ENCODE measurements around the gene RPH3AL. TPM values are rescaled to one million over a fixed set of nuclear protein-coding genes. Genes with fewer than 3 reads are reported as not detected.
A peak's percentile ranks its signal among the peaks of the same experiment; 100 is the strongest.
"Not testable (repeated sequence)": the region's sequence is repeated elsewhere in the genome, so short reads cannot be mapped to it uniquely, and the experiment has no call there.

The RPH3AL gene
- total RNA-seq, 4 donors from 2014 or later, result 9.6 to 62.4 (median 41.9) TPM

DNA sequence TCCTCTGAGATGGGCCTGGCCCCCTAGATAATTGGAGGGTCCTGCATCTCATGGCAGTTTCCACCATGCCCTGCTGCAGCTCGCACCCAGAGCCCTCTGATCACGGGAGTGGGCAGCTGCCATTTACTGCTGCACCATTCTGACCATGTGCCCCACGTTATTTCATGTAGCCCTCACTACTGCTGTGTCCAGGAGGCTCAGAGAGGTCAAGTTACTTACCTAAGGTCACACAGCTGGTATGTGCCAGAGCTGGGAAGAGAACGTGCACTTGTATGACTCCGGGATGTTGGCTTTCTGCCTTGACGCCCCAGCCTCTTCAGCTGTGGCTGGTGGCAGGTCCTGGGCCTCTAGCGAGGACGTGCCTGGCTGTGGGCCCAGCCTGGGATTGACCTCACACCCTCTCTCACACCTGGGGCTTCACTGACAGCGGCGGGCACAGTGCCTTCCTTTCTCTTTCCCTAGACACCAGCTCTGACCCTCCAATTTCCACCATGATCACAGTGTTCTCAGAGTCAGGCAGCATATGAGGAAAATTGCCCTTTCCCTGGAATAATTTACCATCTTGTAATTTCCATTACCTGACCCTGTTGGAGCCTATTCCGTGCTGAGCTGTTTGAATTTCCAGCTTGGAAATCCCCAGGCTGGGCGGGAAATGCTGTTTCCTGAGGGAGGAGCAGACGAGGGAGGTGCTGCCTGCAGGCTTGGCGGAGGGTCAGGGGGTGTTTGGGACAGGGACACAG is 152.6 kb downstream of the RPH3AL start:
- peaks cover 0 to 23% (median 0%) of the 10 kb centered on the region in 4 donors for H3K4me1 ChIP-seq
- H3K36me3 ChIP-seq, result no peaks in the 10 kb centered on the region
- DNase-seq (ENCODE audit: low spot score in 2 of 2), result no peak
- WGBS, 2 donors, result 33 to 44% methylated on average over 10 to 14 of the region's 14 CpGs
- no peaks in the 10 kb centered on the region for H3K9me3 ChIP-seq
- H3K27ac ChIP-seq, result peak overlapping the region in 1 of 4 donors; percentile 37
- H3K4me3 ChIP-seq, result no peak overlapping the region
- TF ChIP-seq EP300 (IDR thresholded peaks at IDR 0.05), result peak in 1 of 2 donors; percentile 34
- TF ChIP-seq, protein P1, sequence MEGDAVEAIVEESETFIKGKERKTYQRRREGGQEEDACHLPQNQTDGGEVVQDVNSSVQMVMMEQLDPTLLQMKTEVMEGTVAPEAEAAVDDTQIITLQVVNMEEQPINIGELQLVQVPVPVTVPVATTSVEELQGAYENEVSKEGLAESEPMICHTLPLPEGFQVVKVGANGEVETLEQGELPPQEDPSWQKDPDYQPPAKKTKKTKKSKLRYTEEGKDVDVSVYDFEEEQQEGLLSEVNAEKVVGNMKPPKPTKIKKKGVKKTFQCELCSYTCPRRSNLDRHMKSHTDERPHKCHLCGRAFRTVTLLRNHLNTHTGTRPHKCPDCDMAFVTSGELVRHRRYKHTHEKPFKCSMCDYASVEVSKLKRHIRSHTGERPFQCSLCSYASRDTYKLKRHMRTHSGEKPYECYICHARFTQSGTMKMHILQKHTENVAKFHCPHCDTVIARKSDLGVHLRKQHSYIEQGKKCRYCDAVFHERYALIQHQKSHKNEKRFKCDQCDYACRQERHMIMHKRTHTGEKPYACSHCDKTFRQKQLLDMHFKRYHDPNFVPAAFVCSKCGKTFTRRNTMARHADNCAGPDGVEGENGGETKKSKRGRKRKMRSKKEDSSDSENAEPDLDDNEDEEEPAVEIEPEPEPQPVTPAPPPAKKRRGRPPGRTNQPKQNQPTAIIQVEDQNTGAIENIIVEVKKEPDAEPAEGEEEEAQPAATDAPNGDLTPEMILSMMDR (IDR thresholded peaks at IDR 0.05), result no peak
- peaks cover 0 to 17% of the 10 kb centered on the region in 2 donors for H3K27me3 ChIP-seq

GRCh38 chr17:199191-199604 is 153.4 kb downstream of the RPH3AL start:
- no peak for DNase-seq (ENCODE audit: low spot score in 2 of 2)

GRCh38 chr17:198225-198624 is 154.4 kb downstream of the RPH3AL start:
- H3K27ac ChIP-seq; H3K4me3 ChIP-seq; DNase-seq (ENCODE audit: low spot score in 2 of 2); H3K36me3 ChIP-seq; H3K9me3 ChIP-seq: not testable (repeated sequence)
- 85 to 94% methylated on average over 15 of the region's 15 CpGs for WGBS, 2 donors
- Histone ChIP-seq H3K4me1 (peaks cover 0 to 21% (median 0%) of the 10 kb centered on the region in 4 donors), H3K27me3 (peaks cover 0 to 24% of the 10 kb centered on the region in 2 donors)

More at GRCh38 chr17:199191-199604, 153.4 kb downstream of the RPH3AL start:
- 4 to 5% methylated on average over 8 of the region's 8 CpGs for WGBS, 2 donors
- H3K4me1 ChIP-seq, result peaks cover 0 to 21% (median 0%) of the 10 kb centered on the region in 4 donors
- no peak for TF ChIP-seq POLR2A (IDR thresholded peaks at IDR 0.05)
- TF ChIP-seq, protein P1 (IDR thresholded peaks at IDR 0.05), result no peak
- no peaks in the 10 kb centered on the region for H3K9me3 ChIP-seq
- H3K4me3 ChIP-seq, result no peak overlapping the region
- peak overlapping the region in 1 of 4 donors; percentile 24 for H3K27ac ChIP-seq
- H3K27me3 ChIP-seq, result peaks cover 0 to 22% of the 10 kb centered on the region in 2 donors
- no peaks in the 10 kb centered on the region for H3K36me3 ChIP-seq

GRCh38 chr17:197352-197751 is 155.3 kb downstream of the RPH3AL start:
- H3K4me3 ChIP-seq, result no peak overlapping the region
- H3K27me3 ChIP-seq, result peaks cover 0 to 24% of the 10 kb centered on the region in 2 donors
- H3K27ac ChIP-seq, result no peak overlapping the region
- TF ChIP-seq EP300 (IDR thresholded peaks at IDR 0.05) (no peak), POLR2A (IDR thresholded peaks at IDR 0.05) (no peak)
- TF ChIP-seq, protein P1 (IDR thresholded peaks at IDR 0.05), result no peak
- peaks cover 0 to 21% (median 0%) of the 10 kb centered on the region in 4 donors for H3K4me1 ChIP-seq
- no peak for DNase-seq (ENCODE audit: low spot score in 2 of 2)
- no peaks in the 10 kb centered on the region for H3K36me3 ChIP-seq
- WGBS, 2 donors, result 93 to 100% methylated on average over 2 of the region's 2 CpGs
- H3K9me3 ChIP-seq, result no peaks in the 10 kb centered on the region

DNA sequence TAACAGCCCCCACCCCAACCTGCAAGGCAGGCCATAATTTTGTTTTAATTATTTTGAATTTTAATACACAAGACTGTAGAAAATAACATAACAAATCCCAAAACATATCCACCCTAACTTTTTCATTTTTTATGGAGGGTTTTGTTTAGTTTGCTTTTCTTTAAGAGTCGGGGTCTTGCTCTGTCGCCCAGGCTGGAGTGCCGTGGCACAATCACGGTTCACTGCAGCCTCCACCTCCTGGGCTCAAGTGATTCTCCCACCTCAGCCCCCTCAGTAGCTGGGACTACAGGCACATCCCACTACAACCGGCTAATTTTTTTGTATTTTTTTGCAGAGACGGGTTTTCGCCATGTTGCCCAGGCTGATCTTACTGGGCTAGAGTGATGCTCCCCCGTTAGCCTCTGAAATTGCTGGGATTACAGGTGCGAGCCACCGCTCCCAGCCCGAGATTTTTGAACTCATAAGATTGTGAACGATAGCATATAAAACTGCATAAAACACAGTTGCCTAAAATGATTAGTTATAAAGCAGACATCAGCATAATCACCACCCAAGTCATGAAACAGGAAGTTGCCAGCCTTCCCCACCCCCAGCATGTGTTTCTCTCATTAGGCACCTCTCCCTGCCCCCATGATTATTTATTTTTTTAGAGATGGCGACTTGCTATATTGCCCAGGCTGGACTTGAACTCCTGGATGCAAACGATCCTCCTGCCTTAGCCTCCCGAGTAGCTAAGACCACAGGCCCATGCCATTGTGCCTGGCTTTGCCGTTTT is 157.6 kb downstream of the RPH3AL start:
- peaks cover 0 to 24% of the 10 kb centered on the region in 2 donors for H3K27me3 ChIP-seq
- DNase-seq (ENCODE audit: low spot score in 2 of 2), result no peak
- 77 to 78% methylated on average over 16 of the region's 16 CpGs for WGBS, 2 donors
- peaks cover 0 to 14% (median 0%) of the 10 kb centered on the region in 4 donors for H3K4me1 ChIP-seq
- no peaks in the 10 kb centered on the region for H3K9me3 ChIP-seq
- H3K27ac ChIP-seq, result no peak overlapping the region
- no peaks in the 10 kb centered on the region for H3K36me3 ChIP-seq
- no peak overlapping the region for H3K4me3 ChIP-seq
- no peak for TF ChIP-seq POLR2A (IDR thresholded peaks at IDR 0.05)
- TF ChIP-seq, protein P1 (IDR thresholded peaks at IDR 0.05), result no peak
- no peak for TF ChIP-seq EP300 (IDR thresholded peaks at IDR 0.05)

Measured in tibial nerve (tissue), 4 donors.